CD4-positive, alpha-beta T cell treated with Interleukin-1 beta for 1 hour (primary cell): Measurements from ENCODE around the gene ELOVL5.

ENCODE experiments used
- DNase-seq, 2 donors: peaks; one replicate each; pipeline ENCODE4 v3.0.0-alpha.2; 2020 to 2022

Gene ELOVL5

DNA sequence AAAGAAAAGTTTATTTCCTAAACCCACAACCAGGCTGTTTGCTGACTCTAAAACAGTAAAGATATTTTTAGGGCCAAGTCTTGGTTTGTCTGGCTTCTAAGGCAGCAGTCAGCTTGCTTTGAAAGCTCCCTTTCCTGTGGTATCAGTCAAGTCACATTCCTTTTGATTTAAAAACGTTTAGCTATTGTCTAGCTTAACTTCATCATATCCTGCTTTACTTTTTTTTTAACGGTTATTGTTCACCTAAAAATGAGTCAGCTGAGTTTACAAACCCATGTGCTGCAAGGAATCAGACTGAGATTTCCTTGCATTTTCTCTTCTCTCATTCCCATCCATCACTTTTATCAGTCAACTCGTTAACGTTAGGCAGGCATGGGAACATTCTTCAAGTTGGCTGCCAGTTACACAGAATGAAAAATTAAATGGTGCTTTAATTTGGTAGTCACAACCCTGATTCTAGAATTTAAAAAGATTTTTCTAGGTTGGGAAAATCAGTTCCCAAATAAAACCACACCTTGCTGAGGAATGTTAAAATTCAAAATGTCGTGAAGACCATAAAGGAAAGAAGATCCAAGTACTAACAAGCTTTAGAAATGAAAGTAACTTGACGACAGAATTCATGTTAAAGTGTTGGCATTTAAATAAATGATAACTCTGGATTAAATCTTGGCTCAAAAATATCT, 45.9 kb downstream of the ELOVL5 start:
- peak in 1 of 2 donors; percentile 64 for DNase-seq

DNA sequence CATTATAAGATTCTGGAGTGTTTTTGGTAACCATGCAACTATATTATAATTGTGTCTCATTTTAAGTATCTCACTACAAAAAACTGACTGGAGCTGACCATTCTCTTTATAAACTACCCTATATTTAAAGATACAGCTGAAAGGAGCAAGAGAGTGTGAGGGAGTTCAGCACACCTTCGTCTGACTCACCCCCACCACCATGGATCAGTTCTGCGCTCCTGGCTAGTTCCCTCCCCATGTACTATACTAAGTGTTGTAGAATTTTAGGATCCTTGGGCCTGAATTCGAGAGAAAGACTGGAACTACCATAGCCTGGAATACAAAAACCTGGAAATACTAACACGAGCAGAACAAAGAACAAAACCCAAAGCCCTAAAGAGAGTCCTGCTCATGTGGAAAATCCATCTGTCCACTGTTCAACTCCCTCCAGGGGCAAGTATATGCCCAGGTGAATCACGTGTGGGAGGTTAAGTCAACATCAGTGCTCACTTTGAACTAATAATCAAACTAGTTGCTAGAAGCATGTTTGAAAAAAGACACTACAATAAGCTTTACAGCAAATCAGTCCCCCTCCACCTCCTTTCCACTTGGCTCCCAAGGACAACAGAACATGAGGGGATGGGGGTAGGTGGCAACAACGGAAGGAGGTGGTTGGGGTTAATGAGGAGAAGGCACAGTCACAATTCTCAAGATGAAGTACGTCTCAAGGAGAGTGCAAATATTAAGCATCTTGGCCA, 46.8 kb downstream of the ELOVL5 start:
- no peak for DNase-seq

DNA sequence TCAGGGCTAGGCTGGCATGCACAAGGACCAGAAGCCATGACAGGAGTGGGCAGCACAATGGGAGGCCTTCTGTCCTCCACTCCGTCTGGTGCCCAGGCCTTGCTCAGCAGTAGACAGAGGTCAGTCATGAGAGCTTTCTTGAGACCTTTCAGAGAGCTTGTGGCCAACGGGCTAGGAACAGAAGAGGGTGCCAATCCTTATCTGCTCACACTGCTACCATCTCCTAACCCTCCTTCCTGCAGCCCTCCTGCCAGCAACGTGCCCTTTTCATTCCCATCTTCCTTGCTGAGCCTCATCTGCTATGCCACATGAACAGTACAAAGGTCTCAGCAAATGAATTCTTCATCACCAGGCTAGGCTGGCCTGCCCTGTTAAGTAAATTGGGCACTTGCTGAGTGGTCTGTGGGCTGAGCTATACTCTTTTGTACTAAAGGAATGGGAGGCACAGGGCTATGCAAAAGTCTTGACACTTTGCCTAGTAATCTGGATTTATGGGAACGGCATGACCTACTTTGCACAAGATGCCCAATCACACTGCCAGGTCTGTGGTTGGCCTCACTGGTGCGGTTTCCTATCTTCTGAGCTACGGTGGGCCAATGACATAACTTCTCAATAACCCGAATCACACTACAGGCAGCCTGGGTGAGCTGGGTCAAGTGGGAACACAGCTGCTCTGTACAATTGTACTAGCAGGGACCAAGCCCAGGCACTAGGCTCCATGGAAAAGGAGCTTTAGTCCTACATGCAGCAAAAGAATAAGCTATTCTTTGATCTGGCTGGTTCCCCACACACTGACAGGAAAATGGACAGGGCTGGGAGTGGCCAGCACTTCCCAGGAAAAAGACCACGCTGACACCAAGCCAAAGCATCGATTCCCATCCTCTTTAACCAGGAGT, 47.8 kb downstream of the ELOVL5 start:
- peak; percentile 35 to 56 for DNase-seq

DNA sequence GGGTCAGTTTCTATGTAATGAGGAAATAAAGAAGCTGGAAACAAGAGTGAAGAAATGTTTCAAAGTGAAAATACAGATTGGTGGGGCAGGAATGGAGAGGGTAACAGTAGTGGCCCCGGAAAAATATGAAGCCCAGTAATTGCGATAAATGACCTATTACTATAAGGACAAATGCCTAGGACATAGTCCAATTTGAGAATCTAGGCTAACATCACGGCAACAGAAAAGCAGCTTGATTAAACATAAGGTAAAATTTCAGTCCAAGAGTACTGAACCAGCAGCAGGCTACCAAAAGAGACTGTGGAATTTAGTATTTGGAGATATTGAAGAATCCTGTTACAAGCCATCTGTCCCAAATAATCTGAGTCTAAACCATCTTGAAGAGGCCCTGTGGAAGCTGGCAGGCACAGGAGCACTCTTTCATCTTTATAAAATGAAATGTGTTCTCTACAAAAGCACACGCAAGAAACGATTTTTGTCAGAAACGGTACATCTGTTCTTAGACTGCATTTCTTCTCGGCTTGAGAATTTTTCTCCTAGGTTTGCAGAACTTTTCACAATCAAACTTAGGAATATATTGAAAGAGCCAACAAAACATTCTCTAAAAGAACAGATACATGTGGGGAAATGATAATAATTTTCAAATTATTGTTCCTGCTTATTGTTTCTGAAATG, 49.3 kb downstream of the ELOVL5 start:
- DNase-seq: no peak

DNA sequence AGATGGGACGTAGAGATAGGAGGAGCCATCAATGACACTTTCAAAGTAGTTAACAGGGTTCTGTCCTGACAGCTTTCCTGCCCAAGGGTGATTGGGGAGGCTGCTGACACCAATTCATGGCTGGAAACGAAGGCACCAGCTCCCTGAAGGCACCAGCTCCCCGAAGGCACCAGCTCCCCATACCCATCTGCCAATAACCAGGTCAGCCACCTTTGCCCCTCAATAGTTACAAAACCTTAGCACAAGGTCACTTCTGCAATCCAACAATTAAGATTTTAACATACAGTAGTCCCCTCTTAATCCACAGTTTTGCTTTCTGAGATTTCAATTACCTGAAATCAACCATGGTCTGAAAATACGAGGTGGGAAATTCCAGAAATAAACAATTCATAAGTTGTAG, 51.7 kb downstream of the ELOVL5 start:
- DNase-seq: no peak

DNA sequence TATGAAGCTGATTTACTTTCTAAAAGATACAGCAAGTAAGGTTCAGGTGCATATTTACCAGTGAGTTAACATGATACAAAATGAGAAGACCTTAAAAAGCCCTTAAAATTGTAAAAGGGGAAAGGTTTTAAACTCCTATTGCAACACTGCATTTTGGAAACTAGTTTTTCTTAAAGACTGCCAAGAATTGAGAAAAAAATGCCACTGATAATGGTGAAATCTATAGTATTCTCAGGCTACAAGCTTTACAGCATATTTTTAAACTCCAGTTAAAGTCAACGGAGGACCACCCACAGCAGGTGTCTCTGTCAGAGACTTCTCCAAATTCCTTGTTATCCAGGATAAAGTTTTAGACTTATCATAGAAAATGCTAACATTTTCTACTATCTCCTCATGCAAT, 53.6 kb downstream of the ELOVL5 start:
- DNase-seq: no peak

DNA sequence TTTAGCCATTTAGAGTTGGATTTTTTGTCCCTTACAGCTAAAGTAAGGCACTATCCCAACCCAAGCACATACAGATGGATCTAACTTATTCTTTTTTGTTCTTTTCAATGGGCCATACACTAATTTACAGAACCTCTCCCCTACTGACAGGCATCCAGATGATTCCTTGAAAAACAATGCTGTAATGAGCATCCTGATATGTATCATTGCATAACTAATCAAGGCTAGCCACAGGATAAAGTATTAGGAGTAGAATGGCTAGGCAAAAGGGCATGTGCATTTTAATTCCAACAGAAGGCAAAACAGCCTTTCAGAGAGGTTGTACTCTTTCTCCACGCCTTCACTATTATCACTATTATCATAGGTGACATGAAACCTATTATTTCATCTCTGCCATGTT, 54.1 kb downstream of the ELOVL5 start:
- DNase-seq: no peak

DNA sequence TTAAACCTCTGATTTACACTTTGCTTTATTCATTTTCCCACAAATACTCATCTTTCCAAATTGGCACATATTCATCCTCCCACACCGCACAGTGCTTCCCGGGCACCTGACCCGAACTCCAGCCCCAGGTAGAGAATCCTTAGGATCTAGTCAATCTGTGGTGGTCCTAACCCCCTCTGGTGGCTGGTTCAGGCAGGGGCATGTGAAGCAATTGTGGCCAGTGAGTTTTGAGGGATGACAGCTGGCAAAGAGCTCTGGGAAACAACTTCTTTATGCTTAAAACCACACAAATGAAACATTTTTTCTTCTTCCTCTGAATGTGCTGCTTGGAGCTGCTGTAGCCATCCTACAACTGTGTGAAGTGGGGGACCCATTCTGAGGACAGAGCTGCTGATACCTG, 54.7 kb downstream of the ELOVL5 start:
- DNase-seq: no peak

DNA sequence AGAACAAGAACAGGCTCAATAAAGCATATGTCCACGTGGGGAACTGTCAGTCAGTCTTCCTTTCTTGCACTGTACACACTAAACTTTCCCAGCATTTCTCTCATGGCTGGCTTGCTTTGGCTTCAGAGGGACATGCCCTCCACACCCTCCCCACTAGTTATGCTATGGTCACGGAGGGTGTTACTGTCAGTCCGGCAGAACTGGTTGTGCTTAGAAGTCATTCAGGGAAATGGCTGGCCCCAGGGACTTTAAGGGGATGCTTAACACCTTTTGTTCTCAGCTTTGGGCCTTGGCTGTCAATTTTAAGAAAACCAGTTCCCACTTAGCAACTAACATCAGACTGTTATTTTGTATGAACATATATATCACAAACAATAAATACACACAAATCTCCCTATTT, 55.1 kb downstream of the ELOVL5 start:
- DNase-seq: no peak

DNA sequence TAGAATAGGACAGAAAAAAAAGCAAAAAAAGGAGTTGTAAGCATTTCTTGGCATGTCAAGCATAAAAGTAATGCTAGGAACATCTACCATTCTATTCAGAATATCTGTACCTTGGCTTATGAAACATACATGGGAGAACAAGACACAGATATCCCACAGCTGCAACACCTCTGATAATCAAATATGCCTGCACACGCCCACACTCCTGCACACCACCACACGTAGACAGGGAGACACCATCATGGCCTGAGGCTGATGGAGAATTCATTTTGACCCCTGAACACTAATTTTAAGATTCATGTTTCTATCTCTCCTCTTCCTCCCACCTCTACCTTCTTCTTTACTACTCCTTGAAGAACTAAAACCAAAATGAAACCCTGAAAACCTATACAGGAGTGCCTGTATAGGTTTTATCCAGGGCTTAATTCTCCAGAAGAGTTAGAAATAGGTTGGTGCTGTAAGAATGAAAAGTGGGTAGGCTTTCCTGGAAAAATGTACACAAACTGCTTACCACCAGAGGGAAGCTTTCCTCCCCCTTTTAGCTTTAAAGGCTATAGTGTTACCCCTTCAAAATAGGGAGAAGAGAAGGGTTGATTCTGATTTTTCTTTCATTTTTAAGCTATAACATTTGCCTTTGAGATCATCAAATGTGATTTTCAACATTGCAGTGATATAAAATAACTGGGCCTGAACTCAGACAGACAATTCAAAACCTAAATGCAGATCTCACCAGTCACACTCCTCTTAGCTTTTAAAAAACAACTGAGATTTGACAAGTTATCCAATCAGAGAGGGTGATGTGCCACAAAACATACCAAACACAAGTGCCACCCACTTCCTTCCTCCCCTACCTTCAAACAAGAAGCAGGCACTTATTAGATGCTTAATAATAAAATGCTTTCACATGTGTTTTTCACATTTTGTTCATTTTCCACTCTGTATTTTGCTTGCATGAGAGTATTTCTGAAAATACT, 57.9 kb downstream of the ELOVL5 start:
- DNase-seq: peak; percentile 34 to 69

DNA sequence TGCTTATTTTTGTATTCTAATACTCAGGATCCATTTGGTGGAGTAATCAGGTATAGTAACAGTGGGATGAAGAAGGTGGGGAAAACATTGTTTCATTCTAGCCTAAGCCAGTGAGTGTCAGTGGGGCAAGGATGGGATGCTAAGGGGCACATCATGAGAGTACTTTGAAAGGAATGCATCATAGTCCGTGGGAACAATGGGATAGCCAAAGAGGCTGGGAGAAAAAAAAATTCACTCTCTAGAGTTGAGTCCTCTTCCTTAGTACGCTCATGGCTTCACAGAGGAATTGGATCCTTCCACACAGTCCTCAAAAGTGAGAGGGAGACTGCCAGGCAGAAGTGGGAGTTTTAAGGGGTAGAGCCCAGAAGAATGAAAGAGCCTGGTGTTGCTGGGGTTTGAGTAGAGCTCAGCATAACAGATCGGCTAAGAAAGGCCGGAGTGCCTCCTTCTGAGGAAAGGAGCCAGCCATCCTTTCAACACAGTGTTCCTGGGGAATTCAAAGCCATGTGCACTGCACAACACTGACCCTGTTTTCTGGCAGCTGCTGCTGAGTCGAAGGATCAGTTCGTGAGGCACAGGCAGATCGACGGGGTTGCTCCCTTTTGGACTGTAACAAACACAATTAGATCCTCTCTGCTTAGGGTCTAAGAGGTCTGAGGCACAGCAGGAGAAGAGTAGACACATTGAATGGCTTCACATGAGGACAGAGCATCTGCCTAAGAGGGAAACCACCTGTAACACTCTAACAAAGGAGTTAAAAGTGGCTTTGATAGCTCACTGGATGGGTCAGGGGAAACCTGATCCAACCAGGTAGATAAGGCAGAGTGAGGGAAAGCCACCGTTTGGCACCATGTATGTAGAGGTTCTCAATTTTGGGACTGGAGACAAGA, 61.2 kb downstream of the ELOVL5 start:
- no peak for DNase-seq

DNA sequence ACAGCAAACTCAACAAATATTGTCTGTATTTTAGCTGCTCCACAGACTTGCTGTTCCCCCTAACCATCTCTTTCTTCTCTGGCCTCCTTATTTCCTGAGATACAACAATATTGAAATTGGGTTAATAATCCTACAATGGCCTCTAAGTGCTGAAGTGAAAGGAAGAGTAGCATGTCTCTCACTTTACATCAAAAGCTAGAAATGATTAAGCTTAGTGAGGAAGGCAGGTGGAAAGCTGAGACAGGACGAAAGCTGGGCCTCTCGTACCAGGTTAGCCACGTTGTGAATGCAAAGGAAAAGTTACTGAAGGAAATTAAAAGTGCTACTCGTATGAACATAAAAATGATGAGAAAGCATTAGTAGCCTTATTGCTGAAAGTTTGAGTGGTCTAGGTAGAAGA, 63.8 kb downstream of the ELOVL5 start:
- no peak for DNase-seq

DNA sequence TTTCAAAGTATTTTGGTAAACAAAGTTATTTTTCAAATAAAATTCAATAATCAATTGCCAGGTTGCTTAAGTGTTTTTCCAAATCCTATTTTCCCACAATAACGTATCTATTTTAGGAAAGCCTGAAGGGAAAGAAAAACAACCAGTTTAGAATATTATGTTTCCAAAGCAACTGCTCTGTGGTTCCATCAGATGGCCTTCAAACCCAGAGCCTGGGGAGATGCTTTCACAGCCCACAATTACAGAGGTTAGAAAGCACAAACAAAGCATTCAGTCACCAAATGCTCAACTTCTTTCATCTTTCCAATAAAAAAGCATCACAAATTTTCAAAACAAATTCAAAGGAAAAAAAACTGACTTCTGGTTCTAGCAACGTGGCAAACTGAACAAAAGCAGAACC, 66.0 kb downstream of the ELOVL5 start:
- no peak for DNase-seq

DNA sequence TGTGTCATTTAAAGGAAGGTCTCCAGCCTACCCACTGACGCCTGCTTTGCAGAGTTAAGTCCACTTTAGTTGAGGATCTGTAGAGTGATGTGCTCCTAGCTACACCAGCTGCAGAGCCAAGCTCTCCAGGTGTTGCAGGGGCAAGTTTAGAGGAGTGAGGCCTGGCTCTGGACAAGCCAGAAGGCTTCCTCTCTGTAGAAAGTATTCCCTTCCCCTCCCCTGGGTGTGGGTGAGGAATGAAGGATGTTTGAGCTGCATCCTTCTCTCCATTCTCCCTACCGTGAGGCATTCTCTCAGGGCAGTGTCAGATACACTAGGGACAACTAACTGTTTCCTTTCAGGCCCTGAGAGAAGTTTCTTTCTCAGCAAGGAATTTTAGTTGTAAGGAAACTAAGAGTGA, 66.5 kb downstream of the ELOVL5 start:
- DNase-seq: no peak

DNA sequence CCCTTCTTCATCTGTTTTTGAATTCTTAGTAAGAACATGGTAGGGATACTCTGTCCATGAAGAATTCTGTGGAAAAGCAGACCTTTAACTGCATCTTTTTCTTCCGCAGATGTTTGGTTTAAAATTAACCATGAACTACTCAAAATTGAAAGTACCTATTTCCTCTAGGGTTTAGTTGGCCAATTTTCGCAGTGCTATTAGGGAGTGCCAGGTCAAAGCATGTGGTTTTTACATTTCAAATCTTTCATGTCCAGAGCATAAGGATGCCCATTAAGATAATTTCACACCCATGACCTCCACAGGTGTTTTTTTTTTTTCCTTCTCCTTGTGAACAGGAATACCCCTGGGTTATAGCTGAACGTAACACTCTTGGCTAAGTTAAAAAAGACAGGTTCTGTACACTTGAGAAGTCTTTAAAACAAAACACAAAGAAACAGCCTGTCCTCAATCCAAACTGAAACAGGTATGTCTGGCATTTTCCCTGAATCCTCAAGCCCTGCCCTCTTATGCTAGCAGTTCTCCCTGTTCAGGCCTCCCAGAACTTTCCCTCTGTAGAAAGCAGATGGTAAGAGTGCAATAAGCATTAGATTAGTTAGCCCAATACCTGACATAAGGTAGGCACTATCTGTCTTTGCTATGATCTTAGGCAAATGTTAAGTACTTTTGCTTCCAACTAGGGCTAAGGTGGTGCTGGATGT, 67.1 kb downstream of the ELOVL5 start:
- DNase-seq: no peak

DNA sequence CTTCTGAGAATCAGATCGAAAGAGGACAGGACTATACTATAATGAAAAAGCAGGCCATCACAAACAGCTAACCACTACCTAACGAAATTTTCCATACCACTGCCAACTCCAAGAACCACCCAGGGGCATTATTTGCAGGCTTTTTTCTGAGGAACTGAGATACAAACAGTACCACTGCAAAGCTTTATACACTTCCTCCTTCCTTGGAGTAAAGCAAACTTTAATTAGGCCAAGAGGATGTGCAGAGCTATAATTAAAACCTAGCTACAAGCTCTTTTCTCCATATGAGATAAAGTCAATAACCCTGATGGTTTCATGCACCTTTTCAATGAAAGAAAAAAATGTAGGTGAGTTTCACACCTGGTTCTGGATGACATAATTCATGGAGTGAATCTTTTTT, 68.5 kb downstream of the ELOVL5 start:
- DNase-seq: no peak

DNA sequence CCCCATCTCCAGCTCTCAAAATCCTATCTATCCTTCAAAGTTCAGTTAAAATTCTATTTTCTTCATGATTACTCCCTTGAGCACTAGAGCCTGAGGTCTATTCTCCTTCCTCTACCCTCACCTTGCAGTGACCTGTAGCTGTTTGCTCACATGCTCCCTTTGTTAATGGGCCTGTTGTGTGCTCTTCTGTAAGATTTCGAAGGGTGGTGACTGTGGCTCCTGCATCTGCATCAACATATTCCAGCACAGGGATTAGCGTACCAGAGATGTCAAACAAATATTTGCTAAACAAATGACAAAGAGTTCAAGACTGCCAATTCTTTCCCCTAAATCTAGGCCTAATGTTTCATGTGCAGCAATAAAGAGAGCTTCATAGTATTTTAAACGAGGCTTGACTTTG, 69.5 kb downstream of the ELOVL5 start:
- no peak for DNase-seq

DNA sequence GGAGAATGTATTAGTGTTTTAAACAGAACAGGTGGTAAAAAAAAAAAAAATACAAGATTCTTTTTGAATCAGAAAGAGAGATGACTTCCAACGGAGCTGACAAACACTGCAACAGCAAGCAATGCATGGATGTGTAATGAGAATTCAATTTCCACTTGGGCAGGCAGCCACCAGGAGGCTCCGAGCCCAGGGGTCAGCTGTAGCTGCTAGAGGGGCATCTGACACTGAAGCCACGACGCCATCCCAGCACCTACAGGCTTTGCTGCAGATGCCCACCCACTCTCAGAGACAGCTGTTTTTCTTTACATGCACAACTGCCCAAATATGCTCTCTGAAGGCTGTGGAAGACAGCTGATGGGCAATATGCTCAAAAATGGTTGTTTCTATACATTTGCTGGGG, 75.4 kb downstream of the ELOVL5 start:
- no peak for DNase-seq

DNA sequence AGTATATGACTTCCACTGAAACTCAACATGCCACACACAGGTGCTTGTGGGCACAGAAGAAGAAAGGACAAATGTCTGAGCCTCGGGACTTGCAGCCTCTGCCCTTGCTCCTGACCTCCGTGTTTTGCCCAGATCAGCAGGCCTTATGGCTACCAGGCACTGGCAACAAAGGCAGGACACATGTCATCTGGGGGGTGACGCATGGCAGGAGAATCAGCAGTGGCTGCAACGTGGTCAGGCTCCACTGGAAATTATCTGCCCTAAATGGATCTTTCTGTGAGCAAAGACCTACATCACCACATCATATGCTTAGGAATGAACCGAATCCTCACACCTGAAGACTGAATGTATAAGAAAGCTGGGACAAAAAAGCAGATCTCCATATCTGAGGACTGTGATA, 78.9 kb downstream of the ELOVL5 start:
- DNase-seq: no peak
